Activated naive CD8-positive, alpha-beta T cell treated with anti-CD3 and anti-CD28 coated beads, Interleukin-2, amount 50 U/mL, for 16 hours (primary cell): ENCODE results near the gene ACOX1.

ENCODE experiments used
- DNase-seq: peaks from one replicate; pipeline ENCODE4 v3.0.0-alpha.2; 2020; ENCODE audit warnings: low read depth, low spot score

Gene ACOX1

GRCh38 chr17:76008630-76009425, 29.9 kb upstream of the ACOX1 start:
- DNase-seq = no peak

- DNase-seq = no peak
Measured at GRCh38 chr17:76008208-76008607, 29.2 kb upstream of the ACOX1 start.

GRCh38 chr17:76007850-76008165, 28.8 kb upstream of the ACOX1 start:
- DNase-seq = no peak

GRCh38 chr17:76007131-76007849, 28.3 kb upstream of the ACOX1 start:
- DNase-seq = no peak

- DNase-seq = peak; percentile 70
Measured at GRCh38 chr17:76005263-76006149, 26.5 kb upstream of the ACOX1 start.

GRCh38 chr17:76004750-76005262, 25.8 kb upstream of the ACOX1 start:
- no peak for DNase-seq

- no peak for DNase-seq
Measured at GRCh38 chr17:76003915-76004314, 24.9 kb upstream of the ACOX1 start.

- no peak for DNase-seq
Measured at GRCh38 chr17:76002100-76002499, 23.1 kb upstream of the ACOX1 start.

GRCh38 chr17:76000755-76001521, 22.0 kb upstream of the ACOX1 start, which contains the start of gene CDK3:
TSS of gene CDK3 (plus strand) at chr17:76000855. CDS start at chr17:76001426, 571 bp downstream.
- no peak for DNase-seq

GRCh38 chr17:76000016-76000754, 21.2 kb upstream of the ACOX1 start:
- DNase-seq = peak; percentile 25

- DNase-seq = no peak
Measured at GRCh38 chr17:75998327-75998795, 19.4 kb upstream of the ACOX1 start.

GRCh38 chr17:75996665-75997590, 18.0 kb upstream of the ACOX1 start:
- no peak for DNase-seq

- DNase-seq = no peak
Measured at GRCh38 chr17:75995385-75995925, 16.5 kb upstream of the ACOX1 start.

- no peak for DNase-seq
Measured at GRCh38 chr17:75994802-75995370, 15.9 kb upstream of the ACOX1 start.

GRCh38 chr17:75991396-75991795, 12.4 kb upstream of the ACOX1 start:
- DNase-seq = no peak

- DNase-seq = no peak
Measured at GRCh38 chr17:75987041-75987440, 8.1 kb upstream of the ACOX1 start.

- DNase-seq = no peak
Measured at GRCh38 chr17:75985986-75986385, 7.0 kb upstream of the ACOX1 start.

GRCh38 chr17:75983501-75984181, 4.7 kb upstream of the ACOX1 start:
- DNase-seq = no peak
